ENCODE measurements around the gene LONP1. TPM values are rescaled to one million over a fixed set of nuclear protein-coding genes. Genes with fewer than 3 reads are reported as not detected.
"Not testable (repeated sequence)": the region's sequence is repeated elsewhere in the genome, so short reads cannot be mapped to it uniquely, and the experiment has no call there.

Gene LONP1
- total RNA-seq, 2 donors from 2014 or later = 34.8 to 40.4 TPM

GRCh38 chr19:5717215-5717935, 2.6 kb downstream of the LONP1 start:
- DNase-seq (ENCODE audit: low spot score) = no peak
- intact Hi-C loops (cut with DNase I) = no loop called here

- DNase-seq (ENCODE audit: low spot score) = no peak
- intact Hi-C loops (cut with DNase I) = no loop called here
These were observed 5.1 kb downstream of the LONP1 start for GRCh38 chr19:5714816-5715215.

GRCh38 chr19:5713228-5713627, 6.7 kb downstream of the LONP1 start:
- no peak for DNase-seq (ENCODE audit: low spot score)
- intact Hi-C loops (cut with DNase I) = no loop called here

- intact Hi-C loops (cut with DNase I) = no loop called here
These were observed 8.2 kb downstream of the LONP1 start for GRCh38 chr19:5711713-5712161.

GRCh38 chr19:5711025-5711424, 8.9 kb downstream of the LONP1 start:
- intact Hi-C loops (cut with DNase I) = no loop called here
- peak; percentile 70 for DNase-seq (ENCODE audit: low spot score)

More at GRCh38 chr19:5711713-5712161, 8.2 kb downstream of the LONP1 start:
- peak; percentile 58 for DNase-seq (ENCODE audit: low spot score)

- intact Hi-C loops (cut with DNase I) = no loop called here
- DNase-seq (ENCODE audit: low spot score) = peak; percentile 79
These were observed 12.1 kb downstream of the LONP1 start for GRCh38 chr19:5707576-5708575.

- intact Hi-C loops (cut with DNase I) = no loop called here
- no peak for DNase-seq (ENCODE audit: low spot score)
These were observed 12.9 kb downstream of the LONP1 start for GRCh38 chr19:5706876-5707573.

- DNase-seq (ENCODE audit: low spot score) = no peak
- intact Hi-C loops (cut with DNase I) = no loop called here
These were observed 14.4 kb downstream of the LONP1 start for GRCh38 chr19:5705552-5705951.

- no peak for DNase-seq (ENCODE audit: low spot score)
- intact Hi-C loops (cut with DNase I) = no loop called here
These were observed 15.8 kb downstream of the LONP1 start for GRCh38 chr19:5703819-5704818.

- intact Hi-C loops (cut with DNase I); DNase-seq (ENCODE audit: low spot score): not testable (repeated sequence)
These were observed 17.9 kb downstream of the LONP1 start for GRCh38 chr19:5702053-5702410.

- intact Hi-C loops (cut with DNase I) = no loop called here
These were observed 19.4 kb downstream of the LONP1 start for GRCh38 chr19:5700455-5701092.

GRCh38 chr19:5698635-5699422, 21.1 kb downstream of the LONP1 start:
- DNase-seq (ENCODE audit: low spot score) = peak; percentile 73
- intact Hi-C loops (cut with DNase I) = no loop called here

More at GRCh38 chr19:5700455-5701092, 19.4 kb downstream of the LONP1 start:
- no peak for DNase-seq (ENCODE audit: low spot score)

GRCh38 chr19:5697890-5698634, 21.9 kb downstream of the LONP1 start:
- DNase-seq (ENCODE audit: low spot score) = peak; percentile 77
- intact Hi-C loops (cut with DNase I) = no loop called here

- intact Hi-C loops (cut with DNase I) = no loop called here
- no peak for DNase-seq (ENCODE audit: low spot score)
These were observed 22.7 kb downstream of the LONP1 start for GRCh38 chr19:5697022-5697889.

GRCh38 chr19:5696196-5697021, 23.5 kb downstream of the LONP1 start:
- intact Hi-C loops (cut with DNase I) = no loop called here

More at GRCh38 chr19:5696196-5697021, 23.5 kb downstream of the LONP1 start:
- peak; percentile 79 for DNase-seq (ENCODE audit: low spot score)

All from posterior vena cava (tissue), 2 donors.